CD4-positive, alpha-beta T cell treated with Interleukin-4 for 1 hour (primary cell): ENCODE measurements around the gene ITPKB.
A peak's percentile ranks its signal among the peaks of the same experiment; 100 is the strongest.

Experiments used
- DNase-seq, 2 donors: peaks; one replicate each; pipeline ENCODE4 v3.0.0-alpha.2; 2020 to 2022

Gene ITPKB

GRCh38 chr1:226702957-226703831 lies 35.9 kb downstream of the ITPKB start:
- peak; percentile 80 to 82 for DNase-seq

- DNase-seq = peak in 1 of 2 donors; percentile 10
Measured at GRCh38 chr1:226702318-226702956, 36.6 kb downstream of the ITPKB start.

- DNase-seq = peak in 1 of 2 donors; percentile 4
Measured at GRCh38 chr1:226700861-226701260, 38.2 kb downstream of the ITPKB start.

- peak in 1 of 2 donors; percentile 5 for DNase-seq
Measured at GRCh38 chr1:226699166-226699565, 39.9 kb downstream of the ITPKB start.

- peak in 1 of 2 donors; percentile 6 for DNase-seq
Measured at GRCh38 chr1:226698659-226699058, 40.4 kb downstream of the ITPKB start.

- DNase-seq = no peak
Measured at GRCh38 chr1:226697929-226698544, 41.0 kb downstream of the ITPKB start.

GRCh38 chr1:226697151-226697928 lies 41.7 kb downstream of the ITPKB start:
- DNase-seq = peak in 1 of 2 donors; percentile 31

- no peak for DNase-seq
Measured at GRCh38 chr1:226696547-226696946, 42.5 kb downstream of the ITPKB start.

- peak in 1 of 2 donors; percentile 4 for DNase-seq
Measured at GRCh38 chr1:226695335-226695900, 43.7 kb downstream of the ITPKB start.

- DNase-seq = no peak
Measured at GRCh38 chr1:226692823-226693222, 46.3 kb downstream of the ITPKB start.

GRCh38 chr1:226692051-226692792 lies 46.9 kb downstream of the ITPKB start:
- DNase-seq = peak in 1 of 2 donors; percentile 3

- DNase-seq = peak; percentile 63 to 71
Measured at GRCh38 chr1:226691247-226691646, 47.8 kb downstream of the ITPKB start.

- peak; percentile 62 to 66 for DNase-seq
Measured at GRCh38 chr1:226690460-226690982, 48.6 kb downstream of the ITPKB start.

- peak in 1 of 2 donors; percentile 2 for DNase-seq
Measured at GRCh38 chr1:226688808-226689207, 50.3 kb downstream of the ITPKB start.

GRCh38 chr1:226688056-226688748 lies 50.9 kb downstream of the ITPKB start:
- peak in 1 of 2 donors; percentile 14 for DNase-seq

- DNase-seq = peak; percentile 63 to 65
Measured at GRCh38 chr1:226687426-226687825, 51.7 kb downstream of the ITPKB start.

- DNase-seq = peak in 1 of 2 donors; percentile 12
Measured at GRCh38 chr1:226686440-226687425, 52.3 kb downstream of the ITPKB start.

- peak in 1 of 2 donors; percentile 8 for DNase-seq
Measured at GRCh38 chr1:226685196-226685820, 53.8 kb downstream of the ITPKB start.

- peak in 1 of 2 donors; percentile 9 for DNase-seq
Measured at GRCh38 chr1:226684026-226684425, 55.1 kb downstream of the ITPKB start.
